SK-N-SH (cell line): Measurements from ENCODE around the gene CD300LB. TPM values are rescaled to one million over a fixed set of nuclear protein-coding genes. Genes with fewer than 3 reads are reported as not detected.

ENCODE experiments used
- CTCF ChIA-PET: fragments of 300-600, 350-600 bp; formaldehyde crosslinking; extraction: SDS; loops from one replicate; lab custom pipeline; 2021; lab: Yijun Ruan, JAX
- POLR2A ChIA-PET: fragments of 350-600 bp; sonication (Branson Sonifier 250); formaldehyde crosslinking; extraction: SDS; loops from one replicate; lab custom pipeline; 2020; ENCODE audit warnings: antibody characterized with exemption, inconsistent platforms; lab: Yijun Ruan, JAX
- DNase-seq: peaks from one replicate; pipeline ENCODE4 v3.0.0; 2012
- H2AFZ ChIP-seq: fragments of 200-600 bp; sonication (generic); 2 replicates; pipeline ENCODE4 v1.8.1; 2016; ENCODE audit warnings: antibody characterized with exemption, mild to moderate bottlenecking, low read depth
- H3F3A ChIP-seq: fragments of 200-600 bp; sonication (generic); replicated peaks from 2 replicates; pipeline ENCODE3; 2016; ENCODE audit warnings: antibody characterized with exemption, mild to moderate bottlenecking; ENCODE audit not compliant: insufficient read depth
- H3K27ac ChIP-seq, 2 experiments: fragments of 200-500 bp in 1 of 2; fragments of 200-600 bp in 1 of 2; sonication (Bioruptor generic) in 1 of 2; sonication (generic), shearing (Covaris generic) in 1 of 2; 2 replicates each; pipeline versions ENCODE4 v1.5.1 to v1.6.1; 2014 to 2016; ENCODE audit warnings: low read depth in 2 of 2, inconsistent platforms in 1 of 2, low read length in 1 of 2, mild to moderate bottlenecking in 1 of 2, mixed read lengths in 1 of 2
- H3K27me3 ChIP-seq: fragments of 200-600 bp; sonication (generic), shearing (Covaris generic); 2 replicates; pipeline ENCODE4 v1.6.1; 2016; ENCODE audit warnings: mixed run types; ENCODE audit not compliant: insufficient read depth
- H3K36me3 ChIP-seq, 2 experiments: fragments of 200-500 bp in 1 of 2; fragments of 200-600 bp in 1 of 2; sonication (Bioruptor generic) in 1 of 2; sonication (generic) in 1 of 2; replicated peaks in 1 of 2; 2 replicates each; pipeline versions ENCODE3 to v1.5.1; 2014 to 2016; ENCODE audit warnings: low read length in 1 of 2, mild to moderate bottlenecking in 1 of 2; ENCODE audit not compliant: insufficient read depth in 2 of 2, control insufficient read depth in 1 of 2
- H3K4me1 ChIP-seq, 2 experiments: fragments of 200-500 bp in 1 of 2; fragments of 200-600 bp in 1 of 2; sonication (Bioruptor generic) in 1 of 2; sonication (generic), shearing (Covaris generic) in 1 of 2; 2 replicates each; pipeline versions ENCODE4 v1.5.1 to v1.6.1; 2014 to 2016; ENCODE audit warnings: low read depth in 1 of 2, low read length in 1 of 2, mixed run types in 1 of 2; ENCODE audit not compliant: insufficient read depth in 2 of 2, control insufficient read depth in 1 of 2
- H3K4me2 ChIP-seq: fragments of 200-600 bp; sonication (generic), shearing (Covaris generic); 2 replicates; pipeline ENCODE4 v1.6.1; 2017; ENCODE audit warnings: mixed run types
- H3K4me3 ChIP-seq, 2 experiments: fragments of 200-500 bp in 1 of 2; fragments of 200-600 bp in 1 of 2; sonication (Bioruptor generic) in 1 of 2; sonication (generic), shearing (Covaris generic) in 1 of 2; 2 replicates each; pipeline versions ENCODE4 v1.5.1 to v1.8.1; 2014 to 2016; ENCODE audit warnings: low read depth in 2 of 2, inconsistent platforms in 1 of 2, low read length in 1 of 2, mild to moderate bottlenecking in 1 of 2, mixed read lengths in 1 of 2, moderate library complexity in 1 of 2
- H3K79me2 ChIP-seq: fragments of 200-600 bp; sonication (generic); 2 replicates; pipeline ENCODE4 v1.8.1; 2017; ENCODE audit warnings: mild to moderate bottlenecking; ENCODE audit not compliant: insufficient read depth
- H3K9ac ChIP-seq: fragments of 200-600 bp; sonication (generic); 2 replicates; pipeline ENCODE4 v1.6.1; 2017; ENCODE audit warnings: mixed run types
- H3K9me2 ChIP-seq: fragments of 200-600 bp; sonication (generic); 2 replicates; pipeline ENCODE4 v1.6.1; 2017; ENCODE audit warnings: mixed run types
- H3K9me3 ChIP-seq: fragments of 200-600 bp; sonication (generic); 2 replicates; pipeline ENCODE4 v1.6.1; 2017; ENCODE audit warnings: mixed run types, mild to moderate bottlenecking, moderate library complexity
- H4K20me1 ChIP-seq: fragments of 200-600 bp; sonication (generic); 2 replicates; pipeline ENCODE4 v1.6.1; 2017; ENCODE audit warnings: mild to moderate bottlenecking, mixed run types; ENCODE audit not compliant: insufficient read depth
- CHD2 ChIP-seq: fragments of 150-350 bp; IDR thresholded peaks from 2 replicates; pipeline ENCODE4 v1.6.1; 2018; ENCODE audit warnings: low read length; ENCODE audit not compliant: partially characterized antibody
- CTCF ChIP-seq: fragments of 200-600 bp; sonication (generic); IDR thresholded peaks from 2 replicates; pipeline ENCODE4 v1.6.1; 2017; ENCODE audit warnings: antibody characterized with exemption, mild to moderate bottlenecking, moderate library complexity
- ELF1 ChIP-seq: IDR thresholded peaks from 2 replicates; pipeline ENCODE4 v1.4.0; 2012
- EP300 ChIP-seq, 2 experiments: IDR thresholded peaks; 2 replicates each; pipeline versions ENCODE4 v1.4.0 to v1.6.1; 2012; ENCODE audit warnings: borderline replicate concordance in 1 of 2, low read depth in 1 of 2, low read length in 1 of 2
- FOXJ3 ChIP-seq: sonication (generic); formaldehyde crosslinking; IDR thresholded peaks from 2 replicates; pipeline ENCODE4 v1.5.1; 2020; ENCODE audit warnings: mild to moderate bottlenecking, missing genetic modification reagents
- GABPA ChIP-seq: IDR thresholded peaks from 2 replicates; pipeline ENCODE4 v1.4.0; 2012; ENCODE audit warnings: low read depth, mild to moderate bottlenecking
- GATA2 ChIP-seq: sonication (generic); formaldehyde crosslinking; IDR thresholded peaks from 2 replicates; pipeline ENCODE4 v1.5.0; 2020; ENCODE audit warnings: mild to moderate bottlenecking, missing genetic modification reagents
- JUND ChIP-seq: IDR thresholded peaks from 2 replicates; pipeline ENCODE4 v1.4.0; 2012
- MEF2A ChIP-seq: IDR thresholded peaks from 2 replicates; pipeline ENCODE4 v1.4.0; 2012; ENCODE audit warnings: low read depth, borderline replicate concordance
- RCOR1 ChIP-seq: fragments of 150-350 bp; IDR thresholded peaks from 2 replicates; pipeline ENCODE4 v1.6.1; 2017; ENCODE audit warnings: antibody characterized with exemption, low read length
- RFX5 ChIP-seq: IDR thresholded peaks from 2 replicates; pipeline ENCODE4 v1.6.1; 2012; ENCODE audit warnings: mild to moderate bottlenecking, improper control_type of control experiment, low read length
- WGBS: methylation state at CpG from one replicate; pipeline ENCODE4 v1.1.6; 2017; ENCODE audit warnings: low lambda C conversion rate; 5-methylcytosine and 5-hydroxymethylcytosine counted together
- polyA plus RNA-seq, 3 experiments: library from polyadenylated mRNA; depleted of rRNA; stranded (reverse); fragments of >200 nt; gene quantifications; 2 replicates each; pipeline ENCODE4 v1.2.3, GENCODE V29; 2012
- TF ChIP-seq, protein P1 (sequence below): IDR thresholded peaks from 2 replicates; pipeline ENCODE4 v1.6.1; 2012; ENCODE audit warnings: mild to moderate bottlenecking, low read depth, low read length, moderate library complexity
- TF ChIP-seq, protein P2 (sequence below): fragments of 150-350 bp; IDR thresholded peaks from 2 replicates; pipeline ENCODE4 v1.6.1; 2017; ENCODE audit warnings: antibody characterized with exemption, low read length, low read depth, borderline replicate concordance

CD300LB gene
- polyA plus RNA-seq, 1 of the 3 experiments (the other 2 are of a cell fraction): not detected

DNA sequence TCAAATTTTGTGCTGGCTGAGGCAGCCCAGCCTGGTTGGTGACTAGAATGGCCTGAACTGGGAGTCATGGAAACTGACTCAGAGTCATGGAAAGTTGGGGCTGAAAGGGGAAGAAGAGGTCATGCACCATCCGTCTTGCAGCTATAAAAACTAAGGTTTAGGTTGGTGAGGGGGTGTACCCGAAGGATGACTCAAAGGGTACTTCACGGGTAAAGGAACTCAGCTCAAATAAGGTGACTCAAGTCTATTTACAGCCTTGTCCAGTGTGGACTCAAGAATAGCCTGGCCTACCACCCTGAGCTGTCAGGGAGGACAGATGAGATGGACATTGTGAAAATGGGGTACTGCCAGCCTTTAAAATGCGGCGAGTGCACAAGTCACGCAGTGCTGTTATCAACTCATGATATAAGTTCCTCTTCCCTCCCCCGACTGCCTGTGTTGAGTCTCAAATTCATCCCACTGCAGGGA, 18.6 kb downstream of the CD300LB start:
- TF ChIP-seq, protein P1, sequence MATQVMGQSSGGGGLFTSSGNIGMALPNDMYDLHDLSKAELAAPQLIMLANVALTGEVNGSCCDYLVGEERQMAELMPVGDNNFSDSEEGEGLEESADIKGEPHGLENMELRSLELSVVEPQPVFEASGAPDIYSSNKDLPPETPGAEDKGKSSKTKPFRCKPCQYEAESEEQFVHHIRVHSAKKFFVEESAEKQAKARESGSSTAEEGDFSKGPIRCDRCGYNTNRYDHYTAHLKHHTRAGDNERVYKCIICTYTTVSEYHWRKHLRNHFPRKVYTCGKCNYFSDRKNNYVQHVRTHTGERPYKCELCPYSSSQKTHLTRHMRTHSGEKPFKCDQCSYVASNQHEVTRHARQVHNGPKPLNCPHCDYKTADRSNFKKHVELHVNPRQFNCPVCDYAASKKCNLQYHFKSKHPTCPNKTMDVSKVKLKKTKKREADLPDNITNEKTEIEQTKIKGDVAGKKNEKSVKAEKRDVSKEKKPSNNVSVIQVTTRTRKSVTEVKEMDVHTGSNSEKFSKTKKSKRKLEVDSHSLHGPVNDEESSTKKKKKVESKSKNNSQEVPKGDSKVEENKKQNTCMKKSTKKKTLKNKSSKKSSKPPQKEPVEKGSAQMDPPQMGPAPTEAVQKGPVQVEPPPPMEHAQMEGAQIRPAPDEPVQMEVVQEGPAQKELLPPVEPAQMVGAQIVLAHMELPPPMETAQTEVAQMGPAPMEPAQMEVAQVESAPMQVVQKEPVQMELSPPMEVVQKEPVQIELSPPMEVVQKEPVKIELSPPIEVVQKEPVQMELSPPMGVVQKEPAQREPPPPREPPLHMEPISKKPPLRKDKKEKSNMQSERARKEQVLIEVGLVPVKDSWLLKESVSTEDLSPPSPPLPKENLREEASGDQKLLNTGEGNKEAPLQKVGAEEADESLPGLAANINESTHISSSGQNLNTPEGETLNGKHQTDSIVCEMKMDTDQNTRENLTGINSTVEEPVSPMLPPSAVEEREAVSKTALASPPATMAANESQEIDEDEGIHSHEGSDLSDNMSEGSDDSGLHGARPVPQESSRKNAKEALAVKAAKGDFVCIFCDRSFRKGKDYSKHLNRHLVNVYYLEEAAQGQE: no peak
- TF ChIP-seq RFX5: no peak
- TF ChIP-seq, protein P2, sequence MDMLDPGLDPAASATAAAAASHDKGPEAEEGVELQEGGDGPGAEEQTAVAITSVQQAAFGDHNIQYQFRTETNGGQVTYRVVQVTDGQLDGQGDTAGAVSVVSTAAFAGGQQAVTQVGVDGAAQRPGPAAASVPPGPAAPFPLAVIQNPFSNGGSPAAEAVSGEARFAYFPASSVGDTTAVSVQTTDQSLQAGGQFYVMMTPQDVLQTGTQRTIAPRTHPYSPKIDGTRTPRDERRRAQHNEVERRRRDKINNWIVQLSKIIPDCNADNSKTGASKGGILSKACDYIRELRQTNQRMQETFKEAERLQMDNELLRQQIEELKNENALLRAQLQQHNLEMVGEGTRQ: no peak
- TF ChIP-seq CHD2: no peak
- TF ChIP-seq GABPA: no peak
- TF ChIP-seq, all 33 proteins: peak for 0
- H3F3A ChIP-seq: peaks cover 13% of the 10 kb centered on the region
- H4K20me1 ChIP-seq: no peaks in the 10 kb centered on the region
- no peak overlapping the region for H3K4me3 ChIP-seq
- WGBS: 45% methylated on average over 7 of the region's 7 CpGs
- no peak overlapping the region for H3K9ac ChIP-seq
- H3K27ac ChIP-seq: no peak overlapping the region
- H2AFZ ChIP-seq: no peak overlapping the region
- H3K27me3 ChIP-seq: no peaks in the 10 kb centered on the region
- ChIA-PET POLR2A (no interaction called here), CTCF (interaction anchor here (0.8 to 1.4 kb wide), 5 partner anchors 10 to 54 kb away, joined by 3 to 4 read pairs (median 3); no protein-coding TSS in a partner anchor)
- H3K9me2 ChIP-seq: no peaks in the 10 kb centered on the region
- DNase-seq: no peak
- peaks cover 5% of the 10 kb centered on the region for H3K9me3 ChIP-seq
- H3K4me2 ChIP-seq: no peak overlapping the region
- H3K4me1 ChIP-seq: no peaks in the 10 kb centered on the region
- H3K79me2 ChIP-seq: no peaks in the 10 kb centered on the region
- no peaks in the 10 kb centered on the region for H3K36me3 ChIP-seq

GRCh38 chr17:74512036-74512435, 19.2 kb downstream of the CD300LB start:
- POLR2A ChIA-PET: no interaction called here
- no peak overlapping the region for H3K4me2 ChIP-seq
- no peaks in the 10 kb centered on the region for H4K20me1 ChIP-seq
- H2AFZ ChIP-seq: no peak overlapping the region
- no peaks in the 10 kb centered on the region for H3K4me1 ChIP-seq
- TF ChIP-seq FOXJ3 (CRISPR knock-in tag): no peak
- TF ChIP-seq CHD2: no peak
- no peak for TF ChIP-seq MEF2A
- no peak for TF ChIP-seq CTCF
- TF ChIP-seq RCOR1: no peak
- TF ChIP-seq GATA2 (CRISPR knock-in tag): no peak
- TF ChIP-seq, protein P2: no peak
- TF ChIP-seq ELF1: no peak
- TF ChIP-seq JUND: no peak
- no peak for TF ChIP-seq EP300 (IDR thresholded peaks at IDR 0.05; ENCODE audit: borderline replicate concordance in 1 of 2, low read depth in 1 of 2, low read length in 1 of 2)
- TF ChIP-seq RFX5: no peak
- TF ChIP-seq, all 33 proteins: peak for 0
- H3K9me2 ChIP-seq: no peaks in the 10 kb centered on the region
- H3K79me2 ChIP-seq: no peaks in the 10 kb centered on the region
- no peak overlapping the region for H3K4me3 ChIP-seq
- WGBS: 16% methylated on average over 2 of the region's 2 CpGs
- no peak overlapping the region for H3K9ac ChIP-seq
- H3K27me3 ChIP-seq: no peaks in the 10 kb centered on the region
- H3K36me3 ChIP-seq: no peaks in the 10 kb centered on the region
- H3F3A ChIP-seq: peaks cover 13% of the 10 kb centered on the region
- no peak for DNase-seq
- H3K27ac ChIP-seq: no peak overlapping the region
- CTCF ChIA-PET: interaction anchor here (0.8 to 1.5 kb wide), 7 partner anchors 9 to 145 kb away, joined by 3 to 5 read pairs (median 3); no protein-coding TSS in a partner anchor
- H3K9me3 ChIP-seq: peaks cover 9% of the 10 kb centered on the region
